BLaER1 treated with 17β-estradiol and CSF1 and Interleukin-3, amounts not matched to agents 10 nM and 100 nM (cell line): Measurements from ENCODE around the gene NOBOX.
"Not testable (repeated sequence)": the region's sequence is repeated elsewhere in the genome, so short reads cannot be mapped to it uniquely, and the experiment has no call there.

Source experiments
- H3K27ac ChIP-seq, 11 experiments: shearing (Covaris generic); formaldehyde crosslinking; 2 replicates each; pipeline ENCODE4 v1.8.1; 2022
- H3K27me3 ChIP-seq, 11 experiments: shearing (Covaris generic); formaldehyde crosslinking; 2 replicates each; pipeline ENCODE4 v1.8.1; 2022
- H3K36me3 ChIP-seq, 11 experiments: shearing (Covaris generic); formaldehyde crosslinking; 2 replicates each; pipeline ENCODE4 v1.8.1; 2022
- H3K4me1 ChIP-seq, 10 experiments: shearing (Covaris generic); formaldehyde crosslinking; 2 replicates each; pipeline ENCODE4 v1.8.1; 2022
- H3K4me2 ChIP-seq, 11 experiments: shearing (Covaris generic); formaldehyde crosslinking; 2 replicates each; pipeline ENCODE4 v1.8.1; 2022
- H3K4me3 ChIP-seq, 10 experiments: shearing (Covaris generic); formaldehyde crosslinking; 2 replicates each; pipeline ENCODE4 v1.8.1; 2022
- H3K9ac ChIP-seq, 11 experiments: shearing (Covaris generic); formaldehyde crosslinking; 2 replicates each; pipeline ENCODE4 v1.8.1; 2022
- H3K9me3 ChIP-seq, 11 experiments: shearing (Covaris generic); formaldehyde crosslinking; replicated peaks in 1 of 11; 2 replicates each; pipeline ENCODE4 v1.8.1; 2022
- H4K20me1 ChIP-seq, 11 experiments: shearing (Covaris generic); formaldehyde crosslinking; 2 replicates each; pipeline ENCODE4 v1.8.1; 2022
- Cebpa-rat ChIP-seq, 11 experiments: shearing (Covaris generic); IDR thresholded peaks; 2 replicates each; pipeline ENCODE4 v1.8.1; 2022

Gene NOBOX

DNA sequence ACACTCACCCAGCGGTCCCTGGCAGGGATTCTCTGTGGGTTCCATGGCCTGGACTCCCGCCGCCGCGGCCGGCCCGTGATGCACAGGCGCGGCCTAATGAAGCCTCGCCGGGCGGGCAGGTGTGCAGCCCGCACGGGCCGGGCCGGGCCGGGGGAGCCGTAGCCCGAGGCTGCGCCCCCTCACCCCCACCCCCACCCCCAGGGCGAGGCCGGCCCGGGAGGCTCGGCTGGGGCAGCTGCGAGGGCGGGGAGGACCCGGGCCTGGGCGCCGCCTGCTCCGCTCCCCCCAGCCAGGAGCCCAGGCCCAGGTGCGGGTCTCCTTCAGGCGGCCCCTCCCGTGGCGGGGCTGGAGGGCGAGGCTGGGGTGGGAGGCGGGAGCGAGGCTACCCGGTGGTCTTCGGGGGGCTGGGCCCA, at the start of gene NOBOX:
NOBOX (minus strand) TSS at position 45 of the 413 bp plus-strand sequence.
- Histone ChIP-seq H3K36me3 (no peaks in the 10 kb centered on the region), H3K9ac (no peak within 1 kb of the TSS), H3K9me3 (no peaks in the 10 kb centered on the region), H3K27me3 (no peaks in the 10 kb centered on the region), H3K4me2 (no peak within 1 kb of the TSS), H4K20me1 (no peaks in the 10 kb centered on the region), H3K4me3 (no peak within 1 kb of the TSS), H3K27ac (no peak within 1 kb of the TSS), H3K4me1 (peaks cover 0 to 8% (median 0%) of the 10 kb centered on the region in 10 experiments; a peak in 3 of 20 replicates)
- TF ChIP-seq Cebpa-rat (IDR thresholded peaks at IDR 0.05) = no peak

- no peak for TF ChIP-seq Cebpa-rat (IDR thresholded peaks at IDR 0.05)
- Histone ChIP-seq H3K9me3 (no peaks in the 10 kb centered on the region), H4K20me1 (no peaks in the 10 kb centered on the region), H3K9ac (no peak overlapping the region), H3K4me3 (no peak overlapping the region), H3K36me3 (peaks cover 0 to 13% (median 0%) of the 10 kb centered on the region in 11 experiments; a peak in 3 of 22 replicates), H3K4me2 (no peak overlapping the region), H3K4me1 (no peaks in the 10 kb centered on the region; a peak in 1 of 20 replicates), H3K27ac (no peak overlapping the region), H3K27me3 (no peaks in the 10 kb centered on the region)
These were observed 48.6 kb upstream of the NOBOX start for GRCh38 chr7:144452064-144452463.

DNA sequence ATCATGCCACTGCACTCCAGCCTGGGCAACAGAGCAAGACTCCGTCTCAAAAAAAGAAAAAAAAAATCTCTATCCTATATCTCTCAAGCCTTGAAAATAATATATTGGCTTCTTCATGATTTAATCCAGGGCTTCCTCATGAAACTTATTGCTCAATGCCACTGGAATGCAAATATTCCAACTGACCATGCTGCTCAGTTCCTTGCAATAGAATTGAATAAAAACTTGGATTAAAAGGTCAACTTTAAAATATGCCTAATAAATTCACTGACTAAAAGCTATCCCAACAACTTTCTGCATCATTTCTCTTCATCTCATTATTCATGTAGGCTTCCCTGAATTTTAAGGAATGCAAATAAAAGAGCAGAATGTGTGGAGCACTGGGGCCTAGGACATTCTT, 42.1 kb upstream of the NOBOX start:
- H3K9me3 ChIP-seq = no peaks in the 10 kb centered on the region
- no peaks in the 10 kb centered on the region for H4K20me1 ChIP-seq
- no peak overlapping the region for H3K4me2 ChIP-seq
- H3K4me3 ChIP-seq = no peak overlapping the region
- H3K27ac ChIP-seq = no peak overlapping the region
- no peak overlapping the region for H3K9ac ChIP-seq
- peaks cover 0 to 9% (median 0%) of the 10 kb centered on the region in 10 experiments; a peak in 2 of 20 replicates for H3K4me1 ChIP-seq
- TF ChIP-seq Cebpa-rat (IDR thresholded peaks at IDR 0.05) = no peak
- no peaks in the 10 kb centered on the region for H3K27me3 ChIP-seq
- peaks cover 0 to 4% (median 0%) of the 10 kb centered on the region in 11 experiments; a peak in 1 of 22 replicates for H3K36me3 ChIP-seq

DNA sequence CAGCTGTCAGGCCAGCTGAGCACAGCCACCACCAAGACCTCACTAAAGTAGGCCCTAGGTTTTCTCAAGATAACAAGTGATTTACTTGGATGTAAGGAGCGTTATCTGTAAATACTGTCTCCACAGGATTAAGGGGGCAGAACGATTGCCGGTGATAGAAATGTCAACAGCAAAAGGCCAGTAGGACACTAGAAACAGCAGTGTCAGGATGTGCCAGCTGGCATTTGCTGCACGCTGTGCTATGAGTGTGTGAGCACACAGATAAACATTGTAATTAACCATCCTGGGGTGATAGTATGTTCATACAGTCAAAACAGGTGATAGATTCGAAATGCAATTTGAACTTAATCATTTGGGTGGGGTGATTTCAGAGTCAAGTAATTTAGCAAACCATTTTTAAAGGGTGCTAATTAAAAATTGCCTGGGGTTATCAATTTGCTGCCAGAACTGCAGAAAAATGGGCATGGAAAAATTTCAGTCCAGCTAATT, 36.3 kb upstream of the NOBOX start:
- Histone ChIP-seq H3K9ac (no peak overlapping the region), H3K27ac (no peak overlapping the region), H3K36me3 (no peaks in the 10 kb centered on the region), H3K4me3 (no peak overlapping the region), H3K4me2 (no peak overlapping the region), H3K9me3 (no peaks in the 10 kb centered on the region), H3K27me3 (no peaks in the 10 kb centered on the region), H4K20me1 (no peaks in the 10 kb centered on the region), H3K4me1 (peaks cover 0 to 9% (median 0%) of the 10 kb centered on the region in 10 experiments; a peak in 2 of 20 replicates)
- TF ChIP-seq Cebpa-rat (IDR thresholded peaks at IDR 0.05) = no peak

GRCh38 chr7:144438759-144439158, 35.3 kb upstream of the NOBOX start:
- no peak overlapping the region for H3K9ac ChIP-seq
- peaks cover 0 to 9% (median 0%) of the 10 kb centered on the region in 10 experiments; a peak in 2 of 20 replicates for H3K4me1 ChIP-seq
- H3K4me3 ChIP-seq = no peak overlapping the region
- TF ChIP-seq Cebpa-rat (IDR thresholded peaks at IDR 0.05) = no peak
- H3K36me3 ChIP-seq = no peaks in the 10 kb centered on the region
- no peaks in the 10 kb centered on the region for H3K27me3 ChIP-seq
- H3K27ac ChIP-seq = no peak overlapping the region
- H4K20me1 ChIP-seq = no peaks in the 10 kb centered on the region
- H3K4me2 ChIP-seq = no peak overlapping the region
- no peaks in the 10 kb centered on the region for H3K9me3 ChIP-seq

GRCh38 chr7:144437370-144438191, 34.1 kb upstream of the NOBOX start:
- Histone ChIP-seq H4K20me1 (no peaks in the 10 kb centered on the region), H3K36me3 (no peaks in the 10 kb centered on the region), H3K27me3 (no peaks in the 10 kb centered on the region), H3K27ac (no peak overlapping the region), H3K4me3 (no peak overlapping the region), H3K9me3 (no peaks in the 10 kb centered on the region), H3K9ac (no peak overlapping the region), H3K4me1 (peaks cover 0 to 9% (median 0%) of the 10 kb centered on the region in 10 experiments; a peak in 2 of 20 replicates), H3K4me2 (no peak overlapping the region)
- no peak for TF ChIP-seq Cebpa-rat (IDR thresholded peaks at IDR 0.05)

- Histone ChIP-seq H3K9me3 (no peaks in the 10 kb centered on the region), H3K27ac (no peak overlapping the region), H3K36me3 (no peaks in the 10 kb centered on the region), H3K9ac (no peak overlapping the region), H3K4me2 (no peak overlapping the region), H3K27me3 (no peaks in the 10 kb centered on the region), H3K4me1 (peaks cover 0 to 8% (median 0%) of the 10 kb centered on the region in 10 experiments; a peak in 2 of 20 replicates), H3K4me3 (no peak overlapping the region), H4K20me1 (no peaks in the 10 kb centered on the region)
- TF ChIP-seq Cebpa-rat (IDR thresholded peaks at IDR 0.05) = no peak
These were observed 33.0 kb upstream of the NOBOX start for GRCh38 chr7:144436500-144436899.

- TF ChIP-seq Cebpa-rat (IDR thresholded peaks at IDR 0.05) = no peak
- Histone ChIP-seq H3K4me2 (no peak overlapping the region), H3K9ac (no peak overlapping the region), H3K27me3 (no peaks in the 10 kb centered on the region), H4K20me1 (no peaks in the 10 kb centered on the region), H3K4me3 (no peak overlapping the region), H3K4me1 (no peaks in the 10 kb centered on the region), H3K27ac (no peak overlapping the region), H3K9me3 (peaks cover 44 to 59% (median 54%) of the 10 kb centered on the region in 11 experiments), H3K36me3 (no peaks in the 10 kb centered on the region)
These were observed 24.9 kb upstream of the NOBOX start for GRCh38 chr7:144428431-144428830.

DNA sequence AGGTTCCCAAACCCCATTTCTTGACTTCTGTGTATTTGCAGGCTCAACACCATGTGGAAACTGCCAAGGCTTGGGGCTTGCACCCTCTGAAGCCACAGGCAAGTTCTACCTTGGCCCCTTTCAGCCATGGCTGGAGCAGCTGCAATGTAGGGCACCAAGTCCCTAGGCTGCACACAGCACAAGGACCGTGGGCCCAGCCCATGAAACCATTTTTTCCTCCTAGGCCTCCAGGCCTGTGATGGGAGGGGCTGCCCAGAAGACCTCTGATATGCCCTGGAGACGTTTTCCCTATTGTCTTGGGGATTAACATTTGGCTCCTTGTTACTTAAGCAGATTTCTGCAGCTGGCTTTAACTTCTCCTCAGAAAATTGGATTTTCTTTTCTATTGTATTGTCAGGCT, 24.0 kb upstream of the NOBOX start:
- H3K4me3 ChIP-seq, H3K4me1 ChIP-seq, H4K20me1 ChIP-seq, H3K27me3 ChIP-seq, H3K36me3 ChIP-seq, H3K27ac ChIP-seq, H3K4me2 ChIP-seq, H3K9ac ChIP-seq: not testable (repeated sequence)
- peaks cover 44 to 61% (median 54%) of the 10 kb centered on the region in 11 experiments for H3K9me3 ChIP-seq

DNA sequence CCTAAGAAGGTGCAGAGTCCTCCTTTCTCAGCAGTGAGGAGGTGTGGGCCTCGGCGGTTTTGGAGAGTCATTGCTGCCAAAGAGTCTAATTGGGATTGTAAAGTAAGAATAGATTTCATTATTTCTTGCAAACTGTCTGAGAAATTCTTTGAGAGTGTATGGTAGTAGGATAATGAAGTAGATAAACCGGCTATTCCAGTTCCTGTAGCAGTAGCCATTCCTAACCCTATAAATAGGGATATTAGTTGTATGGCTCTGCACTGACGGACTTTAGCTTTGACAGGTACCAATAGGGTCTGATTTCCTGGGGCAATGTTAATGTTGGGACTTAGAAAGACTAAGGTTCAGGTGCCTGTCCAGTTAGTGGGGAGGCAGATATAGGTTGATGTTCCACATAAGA, 15.4 kb upstream of the NOBOX start:
- not testable (repeated sequence) for H3K9ac ChIP-seq, H3K4me3 ChIP-seq, H4K20me1 ChIP-seq, H3K36me3 ChIP-seq, H3K27me3 ChIP-seq, H3K4me2 ChIP-seq, H3K27ac ChIP-seq
- H3K9me3 ChIP-seq = peaks cover 5 to 24% (median 20%) of the 10 kb centered on the region in 11 experiments; a peak in 20 of 22 replicates
- peaks cover 0 to 12% (median 0%) of the 10 kb centered on the region in 10 experiments; a peak in 5 of 20 replicates for H3K4me1 ChIP-seq
